HG02885 (cell line): Measurements from ENCODE around the gene TLR8.
A peak's percentile ranks its signal among the peaks of the same experiment; 100 is the strongest.
"Not testable (repeated sequence)": the region's sequence is repeated elsewhere in the genome, so short reads cannot be mapped to it uniquely, and the experiment has no call there.

ENCODE experiments used
- ATAC-seq: cut with Tn5 transposase; IDR thresholded peaks from one replicate; pipeline ENCODE4 v1.9.1; 2021; ENCODE audit warnings: mild to moderate bottlenecking; ENCODE audit not compliant: unreplicated experiment, poor library complexity

TLR8 gene

GRCh38 chrX:12962041-12962504 lies 55.7 kb downstream of the TLR8 start:
- peak; percentile 68 for ATAC-seq

- not testable (repeated sequence) for ATAC-seq
These were observed 56.9 kb downstream of the TLR8 start for GRCh38 chrX:12963210-12963850.

- no peak for ATAC-seq
These were observed 58.9 kb downstream of the TLR8 start for GRCh38 chrX:12965131-12965940.

- ATAC-seq = no peak
These were observed 59.7 kb downstream of the TLR8 start for GRCh38 chrX:12966151-12966550.

GRCh38 chrX:12967711-12968465 lies 61.5 kb downstream of the TLR8 start:
- no peak for ATAC-seq

- ATAC-seq = no peak
These were observed 64.3 kb downstream of the TLR8 start for GRCh38 chrX:12970691-12971202.

GRCh38 chrX:12971282-12972003 lies 65.0 kb downstream of the TLR8 start:
- ATAC-seq = no peak

- ATAC-seq = no peak
These were observed 65.8 kb downstream of the TLR8 start for GRCh38 chrX:12972243-12972642.
